ENCODE measurements around the gene P2RX3.

The P2RX3 gene

DNA sequence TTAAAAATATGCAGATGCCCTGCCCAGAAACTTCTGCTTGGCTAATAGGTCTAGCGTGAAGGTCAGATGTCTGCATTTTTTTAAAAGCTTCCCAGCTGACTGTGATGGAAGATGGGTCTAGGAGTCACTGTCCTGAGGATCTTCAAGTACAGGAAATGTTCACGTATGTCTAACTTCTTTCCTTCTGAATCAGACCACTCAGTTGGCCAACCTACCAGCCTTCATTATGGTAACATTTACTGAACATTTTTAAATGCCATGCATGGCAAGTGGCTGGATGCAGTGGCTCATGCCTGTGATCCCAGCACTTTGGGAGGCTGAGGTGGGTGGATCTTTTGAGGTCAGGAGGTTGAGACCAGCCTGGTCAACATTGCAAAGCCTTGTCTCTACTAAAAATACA, 53.4 kb downstream of the P2RX3 start:
- TF ChIP-seq, protein P1, sequence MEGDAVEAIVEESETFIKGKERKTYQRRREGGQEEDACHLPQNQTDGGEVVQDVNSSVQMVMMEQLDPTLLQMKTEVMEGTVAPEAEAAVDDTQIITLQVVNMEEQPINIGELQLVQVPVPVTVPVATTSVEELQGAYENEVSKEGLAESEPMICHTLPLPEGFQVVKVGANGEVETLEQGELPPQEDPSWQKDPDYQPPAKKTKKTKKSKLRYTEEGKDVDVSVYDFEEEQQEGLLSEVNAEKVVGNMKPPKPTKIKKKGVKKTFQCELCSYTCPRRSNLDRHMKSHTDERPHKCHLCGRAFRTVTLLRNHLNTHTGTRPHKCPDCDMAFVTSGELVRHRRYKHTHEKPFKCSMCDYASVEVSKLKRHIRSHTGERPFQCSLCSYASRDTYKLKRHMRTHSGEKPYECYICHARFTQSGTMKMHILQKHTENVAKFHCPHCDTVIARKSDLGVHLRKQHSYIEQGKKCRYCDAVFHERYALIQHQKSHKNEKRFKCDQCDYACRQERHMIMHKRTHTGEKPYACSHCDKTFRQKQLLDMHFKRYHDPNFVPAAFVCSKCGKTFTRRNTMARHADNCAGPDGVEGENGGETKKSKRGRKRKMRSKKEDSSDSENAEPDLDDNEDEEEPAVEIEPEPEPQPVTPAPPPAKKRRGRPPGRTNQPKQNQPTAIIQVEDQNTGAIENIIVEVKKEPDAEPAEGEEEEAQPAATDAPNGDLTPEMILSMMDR (IDR thresholded peaks at IDR 0.05; ENCODE audit: insufficient read depth, low read depth, low read length, missing control alignments) = no peak
- no peak overlapping the region for H3K4me3 ChIP-seq (ENCODE audit: low read depth, low read length)
- DNase-seq (ENCODE audit: low read depth) = no peak

DNA sequence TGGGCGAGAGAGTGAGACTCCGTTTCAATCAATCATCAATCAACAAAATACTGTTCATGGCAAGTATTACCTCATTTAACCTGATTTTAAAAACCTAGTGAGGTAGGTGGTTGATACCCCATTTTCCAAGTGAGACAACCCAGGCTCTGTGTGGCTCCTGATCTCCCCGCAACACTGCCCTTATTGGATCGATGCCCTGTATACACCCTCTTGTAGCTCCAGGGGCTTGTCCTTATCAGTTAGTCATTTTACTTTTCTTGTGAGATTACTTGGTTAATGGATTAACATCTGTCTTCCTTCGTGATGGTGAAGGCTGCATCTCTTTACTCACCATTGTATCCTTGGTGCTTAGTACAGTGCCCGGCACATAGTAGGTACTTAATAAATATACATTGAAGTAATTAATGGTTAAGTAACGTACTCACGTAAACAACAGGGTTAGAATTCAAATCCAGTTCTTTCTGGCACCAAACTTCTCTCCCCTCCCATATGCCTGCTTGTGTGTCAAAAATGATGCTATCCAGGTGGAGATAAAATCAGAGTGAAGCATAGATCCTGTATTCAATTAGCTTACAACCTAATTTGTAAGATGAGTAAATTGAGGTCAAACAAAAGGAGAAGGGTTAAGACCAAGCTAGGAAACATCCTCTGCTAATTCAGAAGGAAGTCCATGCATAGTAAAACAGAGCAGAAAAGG, 54.1 kb downstream of the P2RX3 start:
- DNase-seq (ENCODE audit: low read depth) = no peak
- TF ChIP-seq, protein P1 (IDR thresholded peaks at IDR 0.05; ENCODE audit: insufficient read depth, low read depth, low read length, missing control alignments) = no peak
- H3K4me3 ChIP-seq (ENCODE audit: low read depth, low read length) = no peak overlapping the region

DNA sequence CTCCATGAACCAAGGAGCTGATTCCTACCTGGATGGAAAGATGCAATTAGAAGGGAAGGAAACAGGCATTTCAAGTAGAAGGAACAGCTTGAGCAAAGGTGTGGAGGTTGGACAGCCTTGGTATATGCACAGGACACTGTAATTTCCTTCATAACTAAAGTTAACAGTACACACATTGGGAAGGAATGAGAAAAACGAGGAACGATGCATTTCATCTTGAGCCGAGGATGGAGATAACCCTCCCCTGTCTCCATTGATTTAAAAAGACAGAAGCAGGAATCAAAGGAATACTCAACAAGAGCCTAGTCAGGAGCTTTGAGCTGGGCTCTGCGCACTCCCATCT, 54.6 kb downstream of the P2RX3 start:
- DNase-seq (ENCODE audit: low read depth) = no peak

DNA sequence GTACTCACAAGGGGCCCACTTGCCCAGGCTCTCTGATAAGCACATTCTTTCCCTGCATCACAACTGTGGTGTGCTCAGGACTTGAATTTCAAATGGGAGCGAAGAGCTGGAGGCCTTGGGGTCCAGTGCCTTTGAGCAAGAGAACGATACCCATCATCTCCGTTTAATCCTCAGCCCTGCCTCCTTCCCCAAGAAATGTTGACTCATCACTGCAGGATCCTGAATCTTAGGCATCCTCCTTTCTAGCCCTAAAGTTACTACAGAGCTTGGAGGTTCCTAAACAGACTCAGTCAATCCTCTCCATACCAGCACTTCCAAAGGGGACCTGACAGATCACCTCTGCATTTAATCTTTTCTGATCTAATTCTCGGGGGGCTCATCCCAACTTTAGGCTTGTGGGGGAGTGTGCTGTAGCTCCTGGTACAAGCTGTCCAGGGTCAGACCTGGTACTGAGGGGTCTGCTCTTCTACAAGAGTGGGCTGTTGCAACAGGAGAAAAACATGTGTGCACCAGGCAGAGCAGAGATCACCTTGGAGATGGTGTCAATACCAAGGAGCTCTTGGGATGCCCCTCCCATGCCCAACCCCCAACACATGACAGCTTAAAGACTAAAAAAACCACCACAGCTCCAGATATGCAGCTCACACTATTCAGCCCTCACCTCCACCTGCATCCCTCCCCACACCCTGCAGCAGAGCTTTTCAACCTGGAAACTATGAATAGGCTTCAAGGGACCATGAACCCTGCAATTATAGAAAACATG, 56.2 kb downstream of the P2RX3 start:
- H3K4me3 ChIP-seq (ENCODE audit: low read depth, low read length) = no peak overlapping the region
- no peak for DNase-seq (ENCODE audit: low read depth)
- TF ChIP-seq, protein P1 (IDR thresholded peaks at IDR 0.05; ENCODE audit: insufficient read depth, low read depth, low read length, missing control alignments) = no peak

More for the DNA sequence above, 54.6 kb downstream of the P2RX3 start:
- H3K4me3 ChIP-seq (ENCODE audit: low read depth, low read length) = no peak overlapping the region
- TF ChIP-seq, protein P1 (IDR thresholded peaks at IDR 0.05; ENCODE audit: insufficient read depth, low read depth, low read length, missing control alignments) = no peak

DNA sequence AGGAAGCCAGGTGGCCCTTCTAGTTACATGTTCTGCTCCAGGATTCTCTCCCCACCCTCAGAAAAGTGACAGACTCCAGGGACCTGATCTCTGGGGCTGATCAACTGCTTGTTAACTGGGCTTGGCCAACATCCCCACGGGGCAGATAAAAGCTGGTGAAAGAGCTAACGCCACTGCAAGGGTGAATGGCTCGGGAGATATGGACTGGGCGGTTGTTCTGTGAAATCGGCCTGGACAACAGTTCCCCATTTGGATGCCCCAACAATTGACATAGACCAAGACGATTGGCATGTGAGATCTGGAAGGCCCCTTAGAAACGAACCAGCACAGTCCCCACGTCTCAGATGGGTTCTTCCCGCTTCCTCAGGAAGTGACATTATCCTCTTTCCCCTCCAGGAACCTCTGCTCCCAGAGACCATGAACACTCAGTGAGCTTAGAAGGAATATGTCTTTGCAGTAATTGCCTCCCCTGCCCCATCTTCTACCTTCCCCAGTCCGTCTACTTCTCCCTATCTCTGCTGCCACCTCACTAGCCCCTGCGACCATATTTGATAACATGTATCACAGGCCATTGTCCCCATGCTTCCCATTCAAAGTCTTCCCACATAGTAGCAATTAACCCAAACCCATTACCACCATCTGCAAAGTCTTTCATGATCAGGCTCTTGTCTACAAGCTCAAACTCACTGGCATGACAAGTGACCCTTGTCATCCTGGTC, 57.9 kb downstream of the P2RX3 start:
- DNase-seq (ENCODE audit: low read depth) = no peak
- TF ChIP-seq, protein P1 (IDR thresholded peaks at IDR 0.05; ENCODE audit: insufficient read depth, low read depth, low read length, missing control alignments) = no peak
- no peak overlapping the region for H3K4me3 ChIP-seq (ENCODE audit: low read depth, low read length)

DNA sequence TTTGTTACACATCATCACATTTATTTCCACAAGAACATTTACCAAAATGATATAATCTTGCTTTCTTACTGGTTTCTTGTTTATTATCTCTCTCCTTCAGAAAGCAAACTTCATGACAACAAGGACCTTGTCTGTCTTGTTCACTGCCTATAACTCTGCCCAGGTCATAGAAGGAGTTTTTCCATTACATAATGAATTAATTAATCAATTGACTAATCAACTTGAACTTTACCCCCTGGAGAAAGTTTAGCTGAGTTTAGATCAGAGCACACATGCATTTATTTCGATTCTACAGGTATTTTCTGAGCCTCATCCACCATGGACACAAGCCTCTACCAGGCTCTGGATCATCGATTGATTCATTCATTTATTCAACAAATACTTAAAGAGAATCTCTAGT, 58.6 kb downstream of the P2RX3 start:
- TF ChIP-seq, protein P1 (IDR thresholded peaks at IDR 0.05; ENCODE audit: insufficient read depth, low read depth, low read length, missing control alignments) = no peak
- DNase-seq (ENCODE audit: low read depth) = no peak
- H3K4me3 ChIP-seq (ENCODE audit: low read depth, low read length) = no peak overlapping the region

Measured in GM12865 (cell line).